Measurements from ENCODE around the gene MAD2L2.

GRCh38 chr1:11657654-11658053 lies 23.3 kb downstream of the MAD2L2 start:
- TF ChIP-seq CTCF (IDR thresholded peaks at IDR 0.05) (no peak), EP300 (IDR thresholded peaks at IDR 0.05) (no peak), POLR2A (IDR thresholded peaks at IDR 0.05) (no peak)
